Measurements from ENCODE around the gene OTOGL.
"Not testable (repeated sequence)": the region's sequence is repeated elsewhere in the genome, so short reads cannot be mapped to it uniquely, and the experiment has no call there.

Gene OTOGL

DNA sequence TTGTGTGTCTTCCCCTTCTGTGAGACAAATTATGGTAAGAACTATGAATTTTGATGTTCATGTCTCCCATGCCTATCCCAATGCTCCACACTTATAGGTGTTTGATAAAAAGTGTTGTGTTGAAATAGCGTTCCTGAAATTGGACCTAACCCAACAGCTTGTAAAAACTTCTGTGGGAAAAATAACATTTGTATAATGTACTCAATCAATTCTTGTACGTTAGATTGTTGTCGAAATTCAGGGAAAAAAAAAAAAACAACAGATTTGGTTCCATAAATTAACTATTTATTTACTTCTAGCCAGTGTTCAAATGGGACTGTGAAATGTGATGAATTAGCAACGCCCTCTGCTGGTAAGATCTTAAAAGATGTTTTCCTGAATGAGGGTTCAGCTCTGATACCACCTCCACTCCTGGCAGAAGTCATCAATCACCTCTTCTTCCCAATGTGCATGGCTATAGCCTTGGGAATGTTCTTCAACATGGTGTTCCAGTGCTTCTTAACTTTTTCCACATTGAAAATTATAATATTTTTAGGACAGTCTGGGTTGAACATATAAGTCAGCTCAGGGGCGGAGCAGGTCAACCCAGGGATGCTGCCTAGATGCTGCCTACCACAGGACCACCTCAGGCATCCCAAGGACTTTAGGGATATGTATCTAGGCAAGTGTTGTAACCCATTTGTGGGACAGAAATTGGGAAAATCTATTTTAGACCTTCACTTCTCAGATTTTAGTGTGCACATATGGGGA is 170.6 kb downstream of the OTOGL start:
- Mint-ChIP-seq H3K36me3 (ENCODE audit: low read depth) (no peaks in the 10 kb centered on the region), H3K4me1 (ENCODE audit: low read depth) (no peaks in the 10 kb centered on the region), H3K27me3 (ENCODE audit: low read depth) (no peaks in the 10 kb centered on the region), H3K4me3 (no peak overlapping the region), H3K9me3 (no peaks in the 10 kb centered on the region), H3K27ac (no peak overlapping the region)
- no peak for DNase-seq (ENCODE audit: low spot score)

DNA sequence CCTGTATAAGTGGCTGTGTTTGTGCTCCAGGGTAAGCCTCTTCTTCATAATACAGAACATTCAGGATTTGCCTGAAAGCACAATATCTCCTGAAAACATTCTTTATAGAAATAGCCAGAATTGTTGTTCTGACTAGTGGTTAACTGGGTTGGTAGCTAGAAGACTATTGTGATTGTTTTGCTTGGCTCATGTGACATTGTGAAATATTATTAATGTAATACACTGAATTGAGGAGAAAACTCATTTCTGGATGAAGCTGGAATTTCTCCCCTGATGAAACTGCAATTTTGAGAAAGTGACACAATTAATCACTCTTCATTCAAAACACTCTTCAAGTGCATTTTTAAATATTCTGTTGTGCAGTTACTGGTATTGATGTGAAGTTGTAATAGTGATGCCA is 172.4 kb downstream of the OTOGL start:
- Mint-ChIP-seq H3K4me3 (no peak overlapping the region), H3K9me3 (no peaks in the 10 kb centered on the region), H3K27me3 (ENCODE audit: low read depth) (no peaks in the 10 kb centered on the region), H3K36me3 (ENCODE audit: low read depth) (no peaks in the 10 kb centered on the region), H3K27ac (no peak overlapping the region), H3K4me1 (ENCODE audit: low read depth) (no peaks in the 10 kb centered on the region)
- no peak for DNase-seq (ENCODE audit: low spot score)

DNA sequence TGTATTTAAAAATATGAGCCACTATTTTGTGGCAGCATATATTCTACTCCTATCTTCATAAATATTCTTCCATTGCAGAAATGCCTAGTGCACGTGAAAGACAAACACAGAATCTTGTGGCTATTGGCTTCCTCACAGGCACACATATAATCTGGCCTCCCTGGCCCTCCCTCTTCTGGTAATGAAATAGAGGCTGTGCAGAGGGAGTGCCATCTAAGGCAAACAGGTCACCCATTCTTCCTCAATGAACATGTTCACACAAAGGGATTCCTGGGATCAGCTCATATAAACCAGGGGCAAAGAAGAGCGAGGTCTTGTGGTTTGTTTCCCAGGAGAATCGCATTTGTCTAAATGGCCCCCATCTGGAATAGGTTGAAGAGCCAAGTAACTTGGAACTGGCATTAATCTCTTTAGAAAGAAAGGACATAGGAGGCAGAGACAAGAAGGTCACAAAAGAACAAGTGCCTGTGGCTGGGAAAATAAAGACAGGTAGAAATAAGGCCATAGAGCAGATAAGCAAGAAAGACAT is 173.1 kb downstream of the OTOGL start:
- DNase-seq (ENCODE audit: low spot score), result no peak
- Mint-ChIP-seq H3K27ac (no peak overlapping the region), H3K9me3 (no peaks in the 10 kb centered on the region), H3K36me3 (ENCODE audit: low read depth) (no peaks in the 10 kb centered on the region), H3K27me3 (ENCODE audit: low read depth) (no peaks in the 10 kb centered on the region), H3K4me3 (no peak overlapping the region), H3K4me1 (ENCODE audit: low read depth) (no peaks in the 10 kb centered on the region)

DNA sequence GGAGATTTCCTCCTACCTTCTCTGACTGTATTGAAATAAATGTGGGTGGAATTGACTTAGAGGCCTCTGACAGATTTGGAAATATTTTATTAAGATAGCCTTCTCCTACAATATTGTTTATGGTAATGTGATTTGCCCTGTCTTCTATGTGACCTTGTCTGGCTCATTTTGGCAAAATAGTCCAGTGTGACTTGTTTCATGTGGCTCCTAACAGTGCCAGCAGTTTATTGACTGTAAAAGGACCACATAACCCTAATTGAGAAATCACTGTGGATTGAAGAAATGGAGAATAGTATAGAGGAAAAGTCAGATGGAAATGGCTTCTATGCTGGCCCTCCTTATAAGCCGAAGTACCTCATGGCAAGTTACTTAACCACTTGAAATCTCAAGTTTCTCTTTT is 173.8 kb downstream of the OTOGL start:
- H3K4me3 Mint-ChIP-seq, result no peak overlapping the region
- no peaks in the 10 kb centered on the region for H3K27me3 Mint-ChIP-seq (ENCODE audit: low read depth)
- no peaks in the 10 kb centered on the region for H3K4me1 Mint-ChIP-seq (ENCODE audit: low read depth)
- no peaks in the 10 kb centered on the region for H3K9me3 Mint-ChIP-seq
- H3K27ac Mint-ChIP-seq, result no peak overlapping the region
- H3K36me3 Mint-ChIP-seq (ENCODE audit: low read depth), result no peaks in the 10 kb centered on the region
- DNase-seq (ENCODE audit: low spot score), result no peak

DNA sequence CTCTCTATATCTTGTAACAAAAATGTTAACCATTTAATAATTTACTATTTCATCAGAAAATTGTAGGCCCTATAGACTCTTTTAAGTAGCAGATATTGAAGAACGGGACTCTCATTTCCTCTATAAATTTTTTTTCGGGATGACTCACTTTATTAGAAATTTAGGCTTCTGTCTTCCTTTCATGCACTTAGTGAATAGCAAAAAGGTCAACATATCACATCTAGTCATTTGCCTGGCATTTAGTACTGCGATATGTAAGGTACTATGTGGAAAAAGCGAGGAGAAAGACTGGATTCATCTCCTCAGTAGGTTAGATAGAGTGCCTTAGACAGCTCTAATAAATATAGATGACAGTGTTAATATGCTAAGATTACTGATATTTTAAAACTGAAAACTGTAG is 178.4 kb downstream of the OTOGL start:
- Mint-ChIP-seq H3K36me3 (ENCODE audit: low read depth) (no peaks in the 10 kb centered on the region), H3K27ac (no peak overlapping the region), H3K4me1 (ENCODE audit: low read depth) (no peaks in the 10 kb centered on the region), H3K9me3 (no peaks in the 10 kb centered on the region), H3K27me3 (ENCODE audit: low read depth) (no peaks in the 10 kb centered on the region), H3K4me3 (no peak overlapping the region)
- DNase-seq (ENCODE audit: low spot score), result no peak

DNA sequence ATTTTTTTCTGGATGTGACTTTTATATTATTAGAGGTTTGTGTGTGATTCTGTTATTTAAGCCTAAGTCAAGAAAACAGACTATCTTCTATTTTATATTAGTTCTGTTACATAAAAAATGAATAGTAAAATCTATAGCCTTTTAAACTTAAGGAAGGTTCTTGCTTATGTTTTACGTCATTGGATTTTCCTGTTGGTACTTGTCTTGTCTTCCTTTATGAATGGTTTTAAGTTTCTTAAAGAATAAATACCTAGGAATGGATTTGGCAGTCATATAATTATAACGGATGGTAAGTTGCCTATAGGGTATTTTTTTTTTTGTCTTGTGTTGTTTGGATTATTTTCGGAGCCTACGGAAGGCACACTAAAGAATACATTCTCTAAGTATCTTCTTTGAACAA is 182.9 kb downstream of the OTOGL start:
- no peaks in the 10 kb centered on the region for H3K36me3 Mint-ChIP-seq (ENCODE audit: low read depth)
- H3K4me3 Mint-ChIP-seq, result no peak overlapping the region
- no peaks in the 10 kb centered on the region for H3K9me3 Mint-ChIP-seq
- no peaks in the 10 kb centered on the region for H3K4me1 Mint-ChIP-seq (ENCODE audit: low read depth)
- DNase-seq (ENCODE audit: low spot score), result no peak
- no peak overlapping the region for H3K27ac Mint-ChIP-seq
- H3K27me3 Mint-ChIP-seq (ENCODE audit: low read depth), result no peaks in the 10 kb centered on the region

DNA sequence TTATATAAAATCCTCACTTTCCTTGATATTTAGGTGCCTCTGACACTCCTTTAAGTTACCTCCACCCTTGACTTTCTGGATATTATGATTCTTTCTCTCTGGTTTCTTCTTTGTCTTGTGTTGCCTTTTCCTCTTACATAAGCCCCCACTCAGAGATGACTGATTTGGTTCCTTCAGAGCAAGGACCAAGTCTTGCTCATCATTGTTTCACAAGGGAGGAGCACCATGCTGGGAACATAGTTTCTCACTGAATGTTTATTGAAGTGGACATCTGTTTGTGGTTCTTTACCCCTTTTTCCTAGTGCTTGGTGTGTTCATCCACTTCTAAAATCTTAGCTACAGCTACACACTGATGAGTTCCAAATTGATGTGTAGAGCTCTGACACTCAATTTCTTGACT is 183.4 kb downstream of the OTOGL start:
- H3K36me3 Mint-ChIP-seq (ENCODE audit: low read depth), result no peaks in the 10 kb centered on the region
- no peak overlapping the region for H3K27ac Mint-ChIP-seq
- H3K27me3 Mint-ChIP-seq (ENCODE audit: low read depth), result no peaks in the 10 kb centered on the region
- H3K4me3 Mint-ChIP-seq, result no peak overlapping the region
- no peak for DNase-seq (ENCODE audit: low spot score)
- no peaks in the 10 kb centered on the region for H3K9me3 Mint-ChIP-seq
- no peaks in the 10 kb centered on the region for H3K4me1 Mint-ChIP-seq (ENCODE audit: low read depth)

DNA sequence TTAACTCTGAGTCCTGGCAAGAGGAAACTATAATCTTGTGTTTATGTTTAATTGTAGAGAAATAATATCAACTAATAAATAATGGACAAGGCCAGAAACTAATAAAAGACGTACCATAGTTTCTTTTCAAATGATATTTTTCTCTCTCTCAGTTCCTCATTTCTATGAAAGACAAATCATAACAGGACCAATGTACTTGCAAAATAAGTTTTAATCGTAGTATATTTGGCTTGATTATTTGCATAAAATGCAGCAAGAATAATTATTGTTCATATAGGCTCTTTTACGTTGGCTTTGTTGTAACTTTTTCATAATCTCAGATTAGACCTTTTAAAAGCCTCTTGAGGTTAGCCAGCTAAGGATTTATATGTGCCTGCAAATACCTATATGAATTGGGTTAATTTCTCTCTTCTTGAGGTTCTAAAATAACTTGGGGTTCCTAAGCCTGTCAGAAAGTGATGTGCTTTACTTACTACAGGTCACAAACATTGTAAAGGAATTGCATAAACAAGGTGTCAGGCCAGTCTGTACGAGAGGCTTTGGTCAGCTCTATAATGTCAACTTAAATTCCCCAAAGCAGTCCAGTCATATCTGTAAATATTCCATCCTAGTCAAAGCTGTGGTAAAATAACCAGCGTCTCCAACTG is 191.9 kb downstream of the OTOGL start:
- H3K4me1 Mint-ChIP-seq (ENCODE audit: low read depth), result no peaks in the 10 kb centered on the region
- no peaks in the 10 kb centered on the region for H3K27me3 Mint-ChIP-seq (ENCODE audit: low read depth)
- H3K9me3 Mint-ChIP-seq, result no peaks in the 10 kb centered on the region
- no peak overlapping the region for H3K4me3 Mint-ChIP-seq
- no peaks in the 10 kb centered on the region for H3K36me3 Mint-ChIP-seq (ENCODE audit: low read depth)
- DNase-seq (ENCODE audit: low spot score), result no peak
- H3K27ac Mint-ChIP-seq, result no peak overlapping the region

DNA sequence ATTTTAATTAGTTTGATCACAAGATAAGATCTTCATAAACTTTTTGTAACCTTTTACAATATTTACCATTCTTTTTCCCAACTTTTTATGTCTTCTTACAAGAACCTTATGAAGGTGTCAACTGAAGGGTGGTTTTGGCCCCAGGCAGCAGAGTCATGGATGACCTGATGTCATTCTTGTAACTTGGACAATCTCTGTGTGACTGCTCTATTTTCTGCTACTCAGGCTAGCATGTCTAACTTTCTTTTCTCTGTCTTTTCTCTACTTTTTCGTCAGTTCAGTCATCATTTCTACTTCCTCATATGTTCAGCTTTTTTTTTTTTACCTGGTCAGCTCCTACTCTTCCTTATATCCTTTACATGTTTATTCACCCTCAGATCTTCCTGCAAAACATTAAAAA is 194.0 kb downstream of the OTOGL start:
- Mint-ChIP-seq H3K36me3 (ENCODE audit: low read depth) (no peaks in the 10 kb centered on the region), H3K9me3 (no peaks in the 10 kb centered on the region), H3K4me1 (ENCODE audit: low read depth) (no peaks in the 10 kb centered on the region), H3K27ac (no peak overlapping the region), H3K4me3 (no peak overlapping the region), H3K27me3 (ENCODE audit: low read depth) (no peaks in the 10 kb centered on the region)
- DNase-seq (ENCODE audit: low spot score), result no peak

DNA sequence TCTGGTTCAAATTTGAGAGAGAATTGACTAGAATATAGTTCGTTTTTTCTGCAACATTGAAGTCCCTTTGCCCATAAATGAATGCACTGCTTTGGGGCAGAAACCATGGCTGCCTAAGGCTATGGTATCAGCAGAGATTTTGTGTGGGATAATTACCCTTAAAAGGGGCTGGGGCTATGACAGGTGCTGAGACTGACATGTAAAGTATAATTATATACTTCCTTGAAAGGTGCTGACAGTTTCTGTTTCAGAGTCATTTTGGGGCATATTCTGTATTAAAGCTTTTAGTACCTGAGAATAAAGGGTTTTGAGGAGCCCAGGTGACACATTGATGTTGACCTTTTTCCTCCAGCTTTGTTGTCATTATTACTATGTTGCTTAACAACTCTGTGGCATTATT is 194.4 kb downstream of the OTOGL start:
- no peaks in the 10 kb centered on the region for H3K4me1 Mint-ChIP-seq (ENCODE audit: low read depth)
- H3K4me3 Mint-ChIP-seq, result no peak overlapping the region
- H3K27me3 Mint-ChIP-seq (ENCODE audit: low read depth), result no peaks in the 10 kb centered on the region
- H3K9me3 Mint-ChIP-seq, result no peaks in the 10 kb centered on the region
- no peak for DNase-seq (ENCODE audit: low spot score)
- no peak overlapping the region for H3K27ac Mint-ChIP-seq
- H3K36me3 Mint-ChIP-seq (ENCODE audit: low read depth), result no peaks in the 10 kb centered on the region

DNA sequence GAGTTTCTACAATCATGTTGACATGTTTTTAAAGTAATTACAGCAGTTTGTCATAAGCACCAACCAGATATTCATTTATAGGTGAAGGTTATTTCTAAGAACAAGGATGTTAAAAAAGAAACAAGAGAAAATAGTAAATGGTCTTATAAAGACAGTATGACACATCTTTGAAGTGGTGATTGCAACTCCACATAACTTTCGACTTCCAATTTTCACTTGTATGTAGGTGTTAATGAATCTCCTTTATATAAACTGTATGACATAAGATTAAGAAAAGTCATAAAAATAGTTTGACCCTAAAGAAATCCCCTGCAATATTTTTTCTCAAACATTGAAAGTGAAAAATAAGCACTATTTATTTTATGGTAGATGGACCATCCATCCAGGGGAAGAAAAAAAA is 199.9 kb downstream of the OTOGL start:
- no peak for DNase-seq (ENCODE audit: low spot score)
- H3K27me3 Mint-ChIP-seq (ENCODE audit: low read depth), result no peaks in the 10 kb centered on the region
- H3K4me1 Mint-ChIP-seq (ENCODE audit: low read depth), result no peaks in the 10 kb centered on the region
- no peak overlapping the region for H3K4me3 Mint-ChIP-seq
- no peaks in the 10 kb centered on the region for H3K9me3 Mint-ChIP-seq
- H3K27ac Mint-ChIP-seq, result no peak overlapping the region
- no peaks in the 10 kb centered on the region for H3K36me3 Mint-ChIP-seq (ENCODE audit: low read depth)

DNA sequence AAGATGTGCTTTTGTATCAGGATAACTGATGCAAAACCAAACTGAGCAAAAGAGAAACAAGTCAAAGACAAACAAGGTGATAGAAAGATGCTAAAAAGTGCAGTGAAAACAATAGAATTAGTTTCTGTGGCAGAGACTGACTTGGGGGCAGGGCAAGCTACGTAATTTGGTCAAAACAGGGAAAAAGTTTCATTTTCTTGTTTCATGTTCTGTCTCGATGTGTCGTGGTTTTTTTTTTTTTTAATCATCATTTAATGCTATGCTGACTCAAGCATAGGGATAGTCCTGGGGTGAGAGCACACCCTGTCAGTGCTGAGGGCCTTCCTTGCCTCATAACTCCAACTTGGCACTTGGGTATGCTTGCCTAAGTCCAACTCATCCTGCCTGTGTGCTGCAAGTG is 200.6 kb downstream of the OTOGL start:
- Mint-ChIP-seq H3K36me3 (ENCODE audit: low read depth) (no peaks in the 10 kb centered on the region), H3K9me3 (no peaks in the 10 kb centered on the region), H3K27me3 (ENCODE audit: low read depth) (no peaks in the 10 kb centered on the region), H3K27ac (no peak overlapping the region), H3K4me1 (ENCODE audit: low read depth) (no peaks in the 10 kb centered on the region), H3K4me3 (no peak overlapping the region)
- DNase-seq (ENCODE audit: low spot score), result no peak

DNA sequence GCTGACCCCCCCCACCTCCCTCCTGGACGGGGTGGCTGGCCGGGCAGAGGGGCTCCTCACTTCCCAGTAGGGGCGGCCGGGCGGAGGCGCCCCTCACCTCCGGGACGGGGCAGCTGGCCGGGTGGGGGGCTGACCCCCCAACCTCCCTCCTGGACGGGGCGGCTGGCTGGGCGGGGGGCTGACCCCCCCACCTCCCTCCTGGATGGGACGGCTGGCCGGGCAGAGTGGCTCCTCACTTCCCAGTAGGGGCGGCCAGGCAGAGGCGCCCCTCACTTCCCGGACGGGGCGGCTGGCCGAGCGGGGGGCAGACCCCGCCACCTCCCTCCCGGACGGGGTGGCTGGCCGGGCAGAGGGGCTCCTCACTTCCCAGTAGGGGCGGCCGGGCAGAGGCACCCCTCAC is 208.1 kb downstream of the OTOGL start:
- H3K9me3 Mint-ChIP-seq; H3K36me3 Mint-ChIP-seq (ENCODE audit: low read depth); H3K4me3 Mint-ChIP-seq; DNase-seq (ENCODE audit: low spot score); H3K27me3 Mint-ChIP-seq (ENCODE audit: low read depth); H3K4me1 Mint-ChIP-seq (ENCODE audit: low read depth); H3K27ac Mint-ChIP-seq: not testable (repeated sequence)

DNA sequence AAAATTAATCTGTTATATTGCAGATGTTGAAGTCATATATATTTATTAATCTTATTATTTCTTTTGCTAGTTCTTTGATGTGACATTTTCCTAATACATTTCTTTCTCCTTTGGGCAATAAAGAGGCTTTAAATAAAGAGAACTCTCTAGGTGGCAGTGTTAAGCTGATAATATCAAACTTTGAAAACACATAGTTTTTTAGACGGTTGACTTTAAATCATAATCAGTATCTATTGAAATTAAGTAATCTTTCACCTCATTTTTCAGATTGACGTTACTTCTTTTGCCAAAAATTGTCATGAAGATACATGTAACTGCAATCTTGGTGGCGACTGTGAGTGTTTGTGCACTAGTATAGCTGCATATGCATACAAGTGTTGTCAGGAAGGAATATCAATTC is 213.9 kb downstream of the OTOGL start:
- H3K36me3 Mint-ChIP-seq (ENCODE audit: low read depth), result no peaks in the 10 kb centered on the region
- no peak overlapping the region for H3K4me3 Mint-ChIP-seq
- H3K9me3 Mint-ChIP-seq, result no peaks in the 10 kb centered on the region
- H3K4me1 Mint-ChIP-seq (ENCODE audit: low read depth), result no peaks in the 10 kb centered on the region
- DNase-seq (ENCODE audit: low spot score), result no peak
- H3K27me3 Mint-ChIP-seq (ENCODE audit: low read depth), result no peaks in the 10 kb centered on the region
- H3K27ac Mint-ChIP-seq, result no peak overlapping the region

DNA sequence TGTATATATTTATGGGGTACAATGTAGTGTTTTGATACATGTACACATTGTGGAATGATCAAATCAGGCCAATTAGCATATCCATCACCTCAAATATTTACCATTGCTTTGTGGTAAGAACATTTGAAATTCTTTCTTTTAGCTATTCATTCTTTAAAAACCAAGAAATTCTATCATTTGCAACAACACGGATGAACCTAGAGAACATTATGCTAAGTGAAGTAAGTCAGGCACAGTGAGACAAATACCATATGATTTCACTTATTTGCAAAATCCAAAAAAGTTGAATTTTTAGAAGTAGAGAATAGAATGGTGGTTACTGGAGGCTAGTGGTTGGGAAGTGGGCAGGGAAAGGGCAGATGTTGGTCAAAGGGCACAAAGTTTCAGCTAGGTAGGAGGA is 215.4 kb downstream of the OTOGL start:
- Mint-ChIP-seq H3K36me3 (ENCODE audit: low read depth) (no peaks in the 10 kb centered on the region), H3K27me3 (ENCODE audit: low read depth) (no peaks in the 10 kb centered on the region), H3K4me1 (ENCODE audit: low read depth) (no peaks in the 10 kb centered on the region), H3K27ac (no peak overlapping the region), H3K9me3 (no peaks in the 10 kb centered on the region), H3K4me3 (no peak overlapping the region)
- DNase-seq (ENCODE audit: low spot score), result no peak
